Activated naive CD4-positive, alpha-beta T cell treated with anti-CD3 and anti-CD28 coated beads for 36 hours (primary cell): ENCODE measurements around the gene INVS. TPM values are rescaled to one million over a fixed set of nuclear protein-coding genes. Genes with fewer than 3 reads are reported as not detected.
"Not testable (repeated sequence)": the region's sequence is repeated elsewhere in the genome, so short reads cannot be mapped to it uniquely, and the experiment has no call there.

Source experiments
- CTCF ChIA-PET: fragments of 350-600 bp; sonication (Branson Sonifier 250); formaldehyde crosslinking; loops from one replicate; lab custom pipeline; 2021; ENCODE audit warnings: antibody characterized with exemption; lab: Charles Lee
- DNase-seq: peaks from one replicate; pipeline ENCODE4 v3.0.0-alpha.2; 2020
- H3K27ac Mint-ChIP-seq: one replicate; pipeline ENCODE4 v1.8.0; 2021; ENCODE audit warnings: mild to moderate bottlenecking, mixed read lengths
- H3K27me3 Mint-ChIP-seq: one replicate; pipeline ENCODE4 v1.8.0; 2021; ENCODE audit warnings: low read depth, mixed read lengths
- H3K36me3 Mint-ChIP-seq: one replicate; pipeline ENCODE4 v1.8.0; 2021; ENCODE audit warnings: low read depth, mixed read lengths
- H3K4me1 Mint-ChIP-seq: one replicate; pipeline ENCODE4 v1.8.0; 2021; ENCODE audit warnings: low read depth, mixed read lengths
- H3K4me3 Mint-ChIP-seq: one replicate; pipeline ENCODE4 v1.8.0; 2021; ENCODE audit warnings: mild to moderate bottlenecking, moderate library complexity, mixed read lengths
- H3K9me3 Mint-ChIP-seq: one replicate; pipeline ENCODE4 v1.8.0; 2021; ENCODE audit warnings: mixed read lengths
- intact Hi-C: fragments of 100-400 bp; cut with micrococcal nuclease; formaldehyde crosslinking; loops from one replicate; pipeline ENCODE4 v1.15.1; 2023
- total RNA-seq, 2 experiments: library from RNA; stranded (reverse); gene quantifications; one replicate each; pipeline ENCODE4 v1.2.3, GENCODE V29; 2021

INVS gene
- total RNA-seq, 2 experiments from 2014 or later = 5.7 to 7.3 TPM

DNA sequence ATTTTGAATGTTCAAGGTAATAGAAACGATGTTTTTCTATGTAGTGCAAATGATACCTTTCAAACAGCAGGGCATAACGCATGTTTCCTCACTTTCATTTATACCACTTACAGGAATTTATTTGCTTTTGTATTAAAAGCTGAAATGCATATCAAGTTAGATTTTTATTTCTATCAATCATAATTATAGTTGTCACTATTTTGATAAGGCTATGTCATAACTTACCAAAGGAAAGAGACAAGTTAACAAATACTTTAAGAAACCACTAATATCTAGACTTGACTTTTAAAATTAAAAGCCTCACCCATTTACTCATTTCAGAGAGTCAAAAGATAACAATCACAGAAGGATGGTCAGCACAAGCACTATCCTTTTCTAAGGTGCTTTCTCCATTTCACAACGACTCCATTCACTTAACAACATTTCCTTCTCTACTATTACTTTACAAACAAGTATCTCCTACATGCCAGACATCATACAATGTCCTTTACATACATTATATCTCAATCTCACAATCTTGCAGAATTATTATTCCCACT is 12.9 kb upstream of the INVS start:
- intact Hi-C loops = no loop called here
- Mint-ChIP-seq H3K9me3 (no peaks in the 10 kb centered on the region), H3K4me3 (no peak overlapping the region), H3K4me1 (peaks cover 71% of the 10 kb centered on the region), H3K36me3 (no peaks in the 10 kb centered on the region), H3K27ac (no peak overlapping the region), H3K27me3 (no peaks in the 10 kb centered on the region)
- CTCF ChIA-PET = no interaction called here
- no peak for DNase-seq

DNA sequence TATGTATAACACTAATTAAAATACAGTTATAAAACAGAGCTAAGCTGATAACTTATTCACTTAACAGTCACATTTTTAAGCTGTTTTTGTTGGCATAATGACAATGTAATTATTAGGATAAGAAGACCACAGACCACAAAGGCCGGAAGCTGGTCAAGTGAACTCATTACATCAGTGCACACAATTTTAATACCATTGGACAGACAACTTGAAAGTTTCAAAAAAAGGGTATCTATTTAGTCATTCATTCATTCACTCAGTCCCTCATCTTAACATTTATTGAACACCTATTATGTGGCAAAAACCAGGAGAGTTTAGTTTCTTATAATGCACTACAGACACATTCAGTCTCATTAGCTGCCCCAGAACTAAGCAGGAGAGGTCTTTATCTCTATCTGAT is 11.8 kb upstream of the INVS start:
- intact Hi-C loops = no loop called here
- Mint-ChIP-seq H3K4me1 (peaks cover 74% of the 10 kb centered on the region), H3K36me3 (peaks cover 1% of the 10 kb centered on the region), H3K9me3 (no peaks in the 10 kb centered on the region), H3K4me3 (no peak overlapping the region), H3K27ac (no peak overlapping the region), H3K27me3 (no peaks in the 10 kb centered on the region)
- CTCF ChIA-PET = interaction anchor here (1.0 kb wide), 2 partner anchors 9 to 262 kb away, joined by 4 to 5 read pairs; no protein-coding TSS in a partner anchor
- no peak for DNase-seq

DNA sequence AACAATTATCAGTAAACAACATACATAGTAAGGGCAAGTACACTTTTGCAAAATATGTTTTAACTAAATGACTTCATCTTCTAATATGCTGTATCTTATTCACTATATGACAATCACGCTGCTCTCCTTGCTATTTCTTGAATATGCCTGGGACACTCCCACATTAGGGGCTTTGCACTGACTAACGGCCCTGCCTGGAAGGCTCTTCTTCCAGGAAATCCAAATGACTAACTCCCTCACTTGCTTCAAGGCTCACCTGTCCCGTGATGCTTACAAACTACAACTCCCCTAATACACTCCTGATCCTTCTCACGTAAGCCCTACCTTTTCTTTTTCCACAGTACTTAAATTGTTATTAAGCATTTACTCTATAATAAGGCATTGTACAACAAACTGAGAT is 10.8 kb upstream of the INVS start:
- peak; percentile 30 for DNase-seq
- H3K9me3 Mint-ChIP-seq = no peaks in the 10 kb centered on the region
- H3K27ac Mint-ChIP-seq = peak overlapping the region; percentile 3
- CTCF ChIA-PET = no interaction called here
- H3K4me3 Mint-ChIP-seq = peak overlapping the region; percentile 4
- no peaks in the 10 kb centered on the region for H3K27me3 Mint-ChIP-seq
- intact Hi-C loops = no loop called here
- peaks cover 69% of the 10 kb centered on the region for H3K4me1 Mint-ChIP-seq
- H3K36me3 Mint-ChIP-seq = peaks cover 1% of the 10 kb centered on the region

DNA sequence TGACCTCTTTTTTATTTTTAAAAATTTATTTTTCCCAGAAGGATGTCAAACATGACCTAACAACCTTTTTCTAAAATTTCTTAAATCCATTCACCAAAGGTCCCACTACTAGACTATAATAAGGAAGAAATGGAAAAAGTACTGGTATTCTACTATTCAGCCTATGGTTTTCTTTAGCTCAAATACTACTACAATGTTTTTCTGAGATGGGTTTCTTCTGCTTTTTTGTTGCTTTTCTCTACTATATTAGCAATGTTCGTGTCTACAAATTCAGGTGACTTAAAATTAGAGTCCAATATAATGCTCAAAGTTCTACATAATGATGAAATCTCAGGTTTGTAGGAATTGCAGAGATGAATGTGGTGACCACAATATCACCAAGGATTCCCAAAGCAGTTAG is 8.2 kb upstream of the INVS start:
- Mint-ChIP-seq H3K4me3 (no peak overlapping the region), H3K27me3 (no peaks in the 10 kb centered on the region), H3K36me3 (peaks cover 1% of the 10 kb centered on the region), H3K9me3 (no peaks in the 10 kb centered on the region), H3K27ac (no peak overlapping the region), H3K4me1 (peaks cover 59% of the 10 kb centered on the region)
- DNase-seq = no peak
- intact Hi-C loops = loop anchor here (10.0 kb wide), 1 partner anchor 836 kb away; no protein-coding TSS in a partner anchor
- CTCF ChIA-PET = interaction anchor here (0.7 kb wide), 1 partner anchor 259 kb away, joined by 3 read pairs; no protein-coding TSS in a partner anchor

DNA sequence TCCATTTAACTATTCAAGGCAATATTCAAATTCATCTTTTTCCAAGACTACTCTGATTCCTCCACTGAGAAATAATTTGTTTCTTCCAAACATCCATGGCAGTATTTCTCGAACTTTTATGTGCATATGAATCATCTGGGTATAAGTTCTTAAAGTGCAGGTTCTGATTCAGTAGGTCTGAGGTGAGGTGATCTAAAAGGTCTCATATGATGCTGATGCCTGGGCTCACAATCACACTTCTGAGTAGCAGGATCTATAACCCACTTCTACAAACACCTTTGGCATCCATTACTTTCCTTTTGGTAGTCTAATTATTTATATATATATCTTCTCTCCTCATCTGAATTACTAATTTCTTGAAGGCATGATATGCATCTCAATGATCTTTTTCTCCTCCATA is 7.4 kb upstream of the INVS start:
- DNase-seq = no peak
- CTCF ChIA-PET = no interaction called here
- H3K4me1 Mint-ChIP-seq = peaks cover 58% of the 10 kb centered on the region
- intact Hi-C loops = loop anchor here (10.0 kb wide), 1 partner anchor 837 kb away; no protein-coding TSS in a partner anchor
- no peak overlapping the region for H3K27ac Mint-ChIP-seq
- peaks cover 1% of the 10 kb centered on the region for H3K36me3 Mint-ChIP-seq
- no peaks in the 10 kb centered on the region for H3K9me3 Mint-ChIP-seq
- no peak overlapping the region for H3K4me3 Mint-ChIP-seq
- H3K27me3 Mint-ChIP-seq = no peaks in the 10 kb centered on the region

DNA sequence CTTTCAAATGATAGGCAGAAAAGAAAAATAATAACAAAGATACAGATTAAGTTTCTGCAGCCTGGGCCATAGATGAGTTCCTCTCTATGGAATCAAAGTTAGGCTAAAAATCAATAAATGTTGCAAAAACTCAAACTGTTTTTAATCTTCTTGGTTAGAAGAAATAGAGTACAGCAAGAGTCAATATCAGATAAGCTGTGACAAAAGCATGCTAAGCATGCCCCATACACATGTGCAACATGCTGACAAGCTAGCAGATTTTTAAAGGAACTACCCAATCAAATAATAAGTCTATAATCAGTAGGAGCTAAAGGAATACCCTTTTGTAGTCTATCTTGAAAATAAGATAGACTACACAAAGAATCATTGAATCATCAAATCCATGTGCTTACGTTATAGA is 7.0 kb upstream of the INVS start:
- H3K9me3 Mint-ChIP-seq = no peaks in the 10 kb centered on the region
- peaks cover 1% of the 10 kb centered on the region for H3K36me3 Mint-ChIP-seq
- CTCF ChIA-PET = no interaction called here
- no peak overlapping the region for H3K4me3 Mint-ChIP-seq
- H3K27ac Mint-ChIP-seq = no peak overlapping the region
- H3K27me3 Mint-ChIP-seq = no peaks in the 10 kb centered on the region
- no peak for DNase-seq
- intact Hi-C loops = loop anchor here (10.0 kb wide), 1 partner anchor 837 kb away; no protein-coding TSS in a partner anchor
- peaks cover 58% of the 10 kb centered on the region for H3K4me1 Mint-ChIP-seq

DNA sequence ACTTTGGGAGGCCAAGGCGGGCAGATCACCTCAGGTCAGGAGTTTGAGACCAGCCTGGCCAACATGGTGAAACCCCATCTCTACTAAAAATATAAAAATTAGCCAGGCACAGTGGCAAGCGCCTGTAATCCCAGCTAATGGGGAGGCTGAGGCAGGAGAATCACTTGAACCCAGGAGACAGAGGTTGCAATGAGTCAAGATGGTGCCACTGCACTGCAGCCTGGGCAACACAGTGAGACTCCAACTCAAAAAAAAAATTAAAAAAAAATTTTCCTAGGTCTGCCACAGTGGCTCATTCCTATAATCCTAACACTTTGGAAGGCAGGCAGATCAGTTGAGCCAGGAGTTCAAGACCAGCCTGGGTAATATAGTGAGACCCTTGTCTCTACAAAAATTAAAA is 4.6 kb upstream of the INVS start:
- intact Hi-C loops = loop anchor here (10.0 kb wide), 1 partner anchor 840 kb away; no protein-coding TSS in a partner anchor
- not testable (repeated sequence) for H3K27ac Mint-ChIP-seq, H3K4me3 Mint-ChIP-seq, H3K9me3 Mint-ChIP-seq, H3K27me3 Mint-ChIP-seq, H3K36me3 Mint-ChIP-seq, DNase-seq
- H3K4me1 Mint-ChIP-seq = peaks cover 44% of the 10 kb centered on the region
- CTCF ChIA-PET = interaction anchor here (0.6 to 0.7 kb wide), 2 partner anchors 33 to 878 kb away, joined by 3 read pairs; no protein-coding TSS in a partner anchor

DNA sequence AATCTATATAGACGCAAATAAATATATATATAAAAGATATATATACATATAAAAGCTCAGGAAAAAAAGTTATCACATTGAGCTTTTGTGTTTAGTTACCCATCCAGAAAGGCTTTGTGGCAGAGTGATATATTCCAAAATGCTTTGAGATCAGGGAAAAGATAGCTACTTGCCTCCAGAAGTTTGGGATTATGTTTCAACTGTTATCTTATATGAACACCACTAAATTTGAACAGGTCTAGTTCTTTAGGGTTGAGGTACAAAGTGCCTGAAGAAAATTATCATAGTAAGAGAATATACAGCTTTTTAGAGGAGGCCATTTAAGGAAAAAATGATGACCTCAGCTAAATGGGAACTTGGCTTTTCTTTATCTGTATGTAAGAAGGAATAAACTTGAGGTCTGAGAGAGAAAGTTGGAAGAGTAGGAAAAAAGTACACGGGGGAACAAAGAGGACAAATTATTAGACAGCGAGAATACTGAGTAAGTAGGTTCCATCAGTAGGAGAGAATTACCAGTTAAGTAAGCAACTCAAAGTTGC is 2.6 kb upstream of the INVS start:
- H3K4me1 Mint-ChIP-seq = peaks cover 44% of the 10 kb centered on the region
- CTCF ChIA-PET = interaction anchor here (1.5 kb wide), 1 partner anchor 9 kb away, joined by 5 read pairs; no protein-coding TSS in a partner anchor
- no peak for DNase-seq
- no peaks in the 10 kb centered on the region for H3K9me3 Mint-ChIP-seq
- H3K36me3 Mint-ChIP-seq = peaks cover 4% of the 10 kb centered on the region
- H3K27me3 Mint-ChIP-seq = no peaks in the 10 kb centered on the region
- H3K4me3 Mint-ChIP-seq = no peak overlapping the region
- H3K27ac Mint-ChIP-seq = no peak overlapping the region
- intact Hi-C loops = loop anchor here (5.0 to 10.0 kb wide), 2 partner anchors 139 to 842 kb away; no protein-coding TSS in a partner anchor

DNA sequence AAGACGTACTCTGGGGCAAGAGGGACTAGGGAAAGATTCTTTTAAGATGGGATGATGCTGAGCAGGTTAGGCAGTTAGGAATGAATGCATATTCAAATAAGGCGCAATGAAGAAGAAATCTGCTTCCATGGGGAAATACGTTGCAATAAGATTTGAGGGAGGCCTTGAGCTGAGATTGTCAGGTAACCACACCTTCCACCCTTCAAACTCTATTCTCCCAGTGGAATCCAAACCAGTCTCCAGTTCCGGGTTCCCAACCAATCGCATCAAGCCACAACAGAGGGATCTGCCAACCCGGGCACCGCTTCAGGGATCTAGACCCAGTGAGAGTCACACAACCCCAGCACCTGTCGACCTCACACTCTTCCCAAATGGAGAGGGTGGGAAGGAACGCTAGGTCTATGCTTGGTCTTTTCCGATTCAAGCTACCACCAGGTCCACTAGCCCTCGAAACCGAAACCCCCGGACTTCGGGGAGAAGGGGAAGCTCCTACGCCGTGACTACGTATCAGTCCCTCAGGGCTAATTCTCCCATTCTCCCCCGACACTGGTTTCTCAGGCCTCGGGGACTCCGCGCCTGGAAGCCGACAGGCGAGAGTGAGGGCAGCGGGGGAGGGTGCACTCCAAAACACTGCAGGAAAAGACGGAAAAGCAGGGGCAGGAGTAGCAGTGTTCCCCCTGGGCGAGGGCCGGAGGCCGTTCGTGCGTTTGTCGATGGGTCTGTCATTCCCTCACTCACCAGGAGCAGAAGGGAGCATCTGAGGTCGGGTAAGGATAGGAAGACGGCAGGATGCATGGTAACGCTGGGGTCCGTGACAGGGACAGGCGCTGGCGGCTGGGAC is 777 bp upstream of the INVS start:
- Mint-ChIP-seq H3K36me3 (peaks cover 7% of the 10 kb centered on the region), H3K4me3 (peak overlapping the region; percentile 97), H3K4me1 (peaks cover 34% of the 10 kb centered on the region), H3K27ac (peak overlapping the region; percentile 79), H3K9me3 (no peaks in the 10 kb centered on the region), H3K27me3 (no peaks in the 10 kb centered on the region)
- DNase-seq = peak; percentile 41
- CTCF ChIA-PET = no interaction called here
- intact Hi-C loops = loop anchor here (2.0 to 10.0 kb wide), 4 partner anchors 141 to 1435 kb away; partner anchors contain the start of genes RNF20 and TEX10

DNA sequence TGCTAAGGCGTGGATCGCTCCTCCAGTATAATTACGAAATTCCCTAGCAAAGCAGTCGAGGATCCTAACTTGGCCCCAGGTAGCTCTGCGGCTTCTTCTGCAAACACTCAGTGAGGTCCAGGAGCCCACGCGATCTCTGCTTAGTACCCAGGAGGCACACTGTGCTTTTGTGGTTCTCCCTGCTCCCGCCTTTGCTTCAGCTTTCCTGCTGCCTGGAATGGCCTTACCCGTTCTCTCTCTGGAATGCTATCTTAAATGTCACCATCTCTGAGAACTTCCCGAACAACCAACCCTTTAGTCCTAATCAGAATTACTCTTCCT is 639 bp downstream of the INVS start:
- DNase-seq = peak; percentile 21
- CTCF ChIA-PET = no interaction called here
- H3K4me1 Mint-ChIP-seq = peaks cover 32% of the 10 kb centered on the region

DNA sequence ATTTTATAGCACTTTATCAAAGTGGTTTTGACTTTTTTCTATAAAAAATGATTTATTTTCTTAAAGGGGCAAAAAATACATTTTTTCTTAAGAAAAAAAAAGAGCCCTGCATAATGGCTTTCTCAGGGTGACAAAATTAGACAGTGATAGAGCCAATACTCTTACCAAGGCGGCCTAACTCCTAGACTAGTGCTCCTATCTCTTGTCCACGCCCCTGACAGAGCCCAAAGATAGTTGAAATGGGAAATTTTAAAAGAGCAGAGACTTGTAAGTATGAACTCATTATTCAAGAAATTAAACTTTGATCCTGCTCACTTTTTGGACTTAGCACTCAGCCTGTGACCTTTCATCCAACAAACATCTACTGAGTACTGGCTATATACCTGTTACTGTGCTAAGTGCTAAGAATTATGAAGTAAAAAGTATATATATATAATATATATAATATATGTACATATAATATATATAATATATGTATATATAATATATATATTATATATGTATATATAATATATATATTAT is 1.2 kb downstream of the INVS start:
- Mint-ChIP-seq H3K9me3 (no peaks in the 10 kb centered on the region), H3K36me3 (peaks cover 11% of the 10 kb centered on the region), H3K27me3 (no peaks in the 10 kb centered on the region), H3K4me3 (peak overlapping the region; percentile 97), H3K4me1 (peaks cover 30% of the 10 kb centered on the region), H3K27ac (peak overlapping the region; percentile 79)
- CTCF ChIA-PET = no interaction called here
- intact Hi-C loops = no loop called here
- no peak for DNase-seq

More for the DNA sequence above, 639 bp downstream of the INVS start:
- Mint-ChIP-seq H3K27me3 (no peaks in the 10 kb centered on the region), H3K4me3 (peak overlapping the region; percentile 97), H3K27ac (peak overlapping the region; percentile 79), H3K9me3 (no peaks in the 10 kb centered on the region), H3K36me3 (peaks cover 9% of the 10 kb centered on the region)
- intact Hi-C loops = loop anchor here (1.0 to 10.0 kb wide), 11 partner anchors 111 to 1433 kb away; partner anchors contain the start of genes MRPL50, RNF20, SEC61B and STX17

DNA sequence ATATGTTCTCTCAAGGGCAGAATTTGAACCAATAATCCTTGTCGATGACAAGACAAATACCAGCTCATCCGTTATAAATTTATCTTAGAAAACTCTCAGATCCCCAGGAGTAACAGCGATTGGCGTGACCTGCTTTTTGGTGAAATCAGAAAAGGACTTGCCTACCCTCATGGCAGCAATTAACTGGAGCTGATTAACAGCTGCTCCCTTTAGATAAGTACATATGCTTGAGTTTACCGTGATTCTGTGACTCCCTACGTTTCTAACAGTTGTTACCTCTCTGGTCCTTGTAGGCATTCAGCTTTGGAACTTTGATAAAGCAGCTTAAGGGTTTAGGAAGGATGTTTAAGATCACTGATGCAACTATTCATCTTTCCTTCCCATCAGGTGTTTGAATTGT is 2.6 kb downstream of the INVS start:
- CTCF ChIA-PET = interaction anchor here (0.9 kb wide), 1 partner anchor 18 kb away, joined by 3 read pairs; no protein-coding TSS in a partner anchor
- Mint-ChIP-seq H3K9me3 (no peaks in the 10 kb centered on the region), H3K36me3 (peaks cover 11% of the 10 kb centered on the region), H3K27me3 (no peaks in the 10 kb centered on the region), H3K4me3 (no peak overlapping the region), H3K4me1 (peaks cover 18% of the 10 kb centered on the region), H3K27ac (no peak overlapping the region)
- DNase-seq = no peak
- intact Hi-C loops = no loop called here
